DMS153 treated with DMSO at 0.1 percent for 48 hours (cell line): ENCODE measurements around the gene GPR157.

Experiments used
- DNase-seq: peaks from one replicate; lab custom pipeline; 2025; ENCODE audit not compliant: unreplicated experiment; lab: John Stamatoyannopoulos, UW

The GPR157 gene

DNA sequence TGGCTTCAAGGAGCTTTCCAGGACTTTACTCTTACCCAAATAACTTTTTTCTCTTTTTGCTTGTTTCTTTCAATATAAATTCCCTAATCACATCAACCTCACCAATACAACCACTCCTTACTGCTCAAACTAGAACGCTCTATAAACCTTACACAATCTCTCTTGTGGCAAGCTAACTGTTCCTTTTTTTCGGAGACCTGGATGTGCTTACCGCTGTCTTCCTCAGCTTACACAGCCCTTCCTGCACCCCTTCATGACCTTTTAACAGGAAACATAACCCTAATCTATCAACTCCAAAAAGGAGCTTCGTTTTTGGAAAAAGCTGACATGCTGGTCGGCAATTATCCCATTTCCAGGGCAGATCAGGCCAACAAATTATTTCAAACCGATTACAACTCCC is 35.3 kb downstream of the GPR157 start:
- DNase-seq, result no peak

DNA sequence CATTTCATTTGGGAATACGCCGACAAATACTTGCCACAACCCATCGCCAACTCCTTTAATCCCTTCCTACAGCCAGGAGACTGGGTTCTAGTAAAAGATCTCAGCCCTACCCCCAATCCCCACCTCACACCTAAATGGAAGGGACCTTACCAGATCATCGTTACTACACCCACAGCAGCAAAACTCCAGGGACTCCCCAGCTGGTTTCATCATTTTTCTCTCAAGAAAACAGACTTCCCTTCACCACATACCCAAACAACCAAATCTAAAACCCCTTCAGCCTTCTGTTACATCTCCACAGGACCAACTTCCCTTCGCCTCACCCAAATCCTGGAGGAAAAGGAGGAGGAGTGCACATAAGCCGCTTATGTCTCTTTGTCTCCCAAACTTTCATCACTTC is 35.8 kb downstream of the GPR157 start:
- no peak for DNase-seq

DNA sequence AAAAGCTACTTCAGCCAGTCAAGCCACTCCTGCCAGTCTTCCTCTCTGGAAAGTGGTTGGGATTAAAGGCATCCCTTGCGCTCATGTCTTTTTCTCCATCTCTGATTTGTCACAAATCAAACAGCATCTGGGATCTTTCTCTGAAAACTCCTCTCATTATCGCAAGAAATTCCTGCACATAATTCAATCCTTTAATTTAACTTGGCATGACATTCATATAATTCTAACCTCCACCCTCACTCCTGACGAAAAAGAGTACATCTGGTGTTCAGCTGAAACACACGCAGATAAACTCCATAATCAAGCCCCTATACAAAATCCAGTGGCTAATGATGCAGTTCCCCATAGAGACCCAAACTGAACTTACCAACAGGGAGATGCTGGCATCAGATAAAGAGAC is 40.1 kb downstream of the GPR157 start:
- DNase-seq, result no peak

DNA sequence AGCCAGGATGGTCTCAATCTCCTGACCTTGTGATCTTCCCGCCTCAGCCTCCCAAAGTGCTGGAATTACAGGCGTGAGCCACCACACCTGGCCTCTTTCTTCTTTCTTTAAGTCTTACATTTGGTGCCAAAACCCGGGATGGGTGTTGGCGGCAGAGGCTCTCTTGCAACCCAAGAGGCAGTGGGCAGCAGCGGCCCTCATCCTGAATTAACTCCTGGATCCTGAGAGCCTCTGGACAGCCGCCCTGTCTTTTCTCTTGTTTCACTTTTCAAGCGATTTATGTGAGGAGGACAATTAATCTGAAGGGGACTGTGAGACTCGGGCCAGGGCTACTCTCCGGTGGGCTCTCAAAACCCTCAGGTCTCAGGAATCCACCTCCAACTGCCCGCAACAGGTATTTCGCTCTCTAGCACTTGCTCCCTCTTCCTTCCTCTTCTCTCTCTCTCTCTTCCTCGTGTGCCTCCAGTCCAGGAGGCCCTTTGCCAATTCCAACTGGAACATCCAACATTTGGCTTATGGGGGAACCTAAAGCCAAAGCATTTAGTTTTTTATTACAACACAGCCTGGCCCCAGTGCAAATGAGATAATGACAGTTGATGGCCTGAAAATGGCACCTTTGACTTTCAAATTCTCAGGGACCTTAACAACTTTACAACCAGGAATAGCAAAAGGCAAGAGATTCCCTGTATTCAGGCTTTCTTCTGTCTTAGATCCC is 41.3 kb downstream of the GPR157 start:
- DNase-seq, result no peak

DNA sequence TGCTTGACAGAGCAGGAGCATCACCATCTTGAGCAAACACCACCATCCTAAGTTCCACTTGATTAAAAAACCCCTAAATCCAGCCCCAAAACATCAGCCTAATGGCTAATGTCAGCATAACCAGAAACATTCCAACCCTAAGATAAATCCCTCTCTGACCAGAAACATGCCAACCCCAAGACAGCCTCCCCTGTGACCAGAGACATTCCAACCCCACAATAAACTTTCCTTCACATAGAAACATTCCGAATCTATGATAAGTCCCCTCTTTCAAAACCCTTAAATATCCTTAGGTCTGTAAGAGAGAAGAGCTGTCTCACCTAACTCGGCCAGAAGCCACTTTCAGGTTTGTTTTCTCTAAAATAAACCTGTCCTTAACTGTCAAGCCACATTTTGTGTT is 42.1 kb downstream of the GPR157 start:
- DNase-seq, result no peak

DNA sequence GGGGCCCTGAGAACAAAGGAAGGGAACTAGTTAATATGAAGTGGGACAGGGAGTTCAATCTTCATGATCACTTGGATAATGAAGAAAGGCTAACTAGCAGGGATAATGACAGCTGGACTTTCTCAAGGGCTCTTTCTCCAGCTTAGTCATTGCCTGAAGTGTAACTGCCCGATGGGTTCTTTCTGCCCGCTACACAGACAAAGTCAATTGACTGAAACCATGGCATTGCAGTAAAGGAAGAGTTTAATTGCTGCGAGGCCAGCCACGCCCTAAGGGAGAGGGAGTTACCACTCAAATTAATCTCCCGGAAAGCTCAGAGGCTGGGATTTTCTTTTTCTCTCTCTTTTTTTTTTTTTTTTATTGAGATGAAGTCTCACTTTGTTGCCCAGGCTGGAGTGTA is 42.9 kb downstream of the GPR157 start:
- no peak for DNase-seq

DNA sequence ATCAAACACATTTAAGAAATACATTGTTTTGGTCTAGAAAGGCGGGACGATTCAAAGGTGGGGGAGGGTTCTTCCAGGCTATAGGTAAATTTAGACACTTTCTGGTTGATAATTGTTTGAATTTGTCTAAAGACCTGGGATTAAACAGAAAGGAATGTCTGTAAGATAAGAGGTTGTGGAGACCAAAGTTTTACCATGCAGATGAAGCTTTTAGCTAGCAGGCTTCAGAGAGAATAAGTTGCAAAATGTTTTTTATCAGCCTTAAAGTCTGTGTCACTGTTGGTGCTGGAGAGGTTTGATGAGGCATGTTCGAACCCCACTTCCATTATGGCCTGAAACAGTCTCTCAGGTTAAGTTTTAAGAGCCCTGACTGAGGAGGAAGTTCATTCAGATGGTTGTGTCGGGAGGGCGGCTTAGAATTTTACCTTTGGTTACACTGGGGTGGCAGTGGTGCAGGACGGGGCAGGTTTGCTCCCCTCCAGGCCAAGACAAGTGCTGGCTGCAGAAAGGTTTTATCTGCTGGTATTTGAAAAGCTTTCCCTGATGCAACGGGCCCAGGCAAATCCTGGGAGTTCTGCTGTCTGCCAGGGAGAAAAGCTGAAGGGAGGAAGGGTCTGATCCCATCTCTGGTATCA is 43.5 kb downstream of the GPR157 start:
- DNase-seq, result no peak

DNA sequence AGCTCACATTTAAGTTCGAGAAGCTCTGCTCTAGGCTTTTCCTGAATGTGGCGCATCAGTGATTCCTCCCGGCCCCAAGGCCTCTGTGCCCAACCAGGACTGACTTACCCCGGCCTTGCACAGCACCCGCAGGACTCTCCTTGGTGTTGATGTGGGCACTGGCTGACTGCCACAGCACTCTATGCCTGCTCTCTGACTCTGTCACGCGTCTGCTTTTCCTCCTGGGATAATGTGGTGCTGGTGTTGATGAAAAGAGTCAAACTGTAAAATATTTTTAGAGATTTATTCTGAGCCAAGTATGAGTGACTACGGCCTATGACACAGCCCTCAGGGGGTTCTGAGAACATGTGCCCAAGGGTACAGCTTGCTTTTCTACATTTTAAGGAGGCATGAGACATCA is 44.0 kb downstream of the GPR157 start:
- no peak for DNase-seq

DNA sequence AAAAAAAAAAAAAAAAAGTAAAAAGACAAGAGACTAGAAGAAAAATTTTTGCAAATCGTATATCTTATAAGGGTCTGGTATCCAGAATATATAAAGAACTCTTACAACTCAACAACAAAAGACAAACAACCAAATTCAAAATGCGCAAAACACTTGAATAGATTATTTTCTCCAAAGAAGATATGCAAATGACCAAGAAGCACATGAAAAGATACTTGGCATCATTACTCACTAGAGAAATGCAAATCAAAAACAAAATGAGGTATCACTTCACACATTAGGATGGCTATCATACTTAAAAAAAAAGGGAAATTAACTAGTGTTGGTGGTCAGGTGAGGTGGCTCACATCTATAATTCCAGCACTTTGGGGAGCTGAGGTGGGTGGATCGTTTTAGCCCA is 47.4 kb downstream of the GPR157 start:
- DNase-seq, result no peak

DNA sequence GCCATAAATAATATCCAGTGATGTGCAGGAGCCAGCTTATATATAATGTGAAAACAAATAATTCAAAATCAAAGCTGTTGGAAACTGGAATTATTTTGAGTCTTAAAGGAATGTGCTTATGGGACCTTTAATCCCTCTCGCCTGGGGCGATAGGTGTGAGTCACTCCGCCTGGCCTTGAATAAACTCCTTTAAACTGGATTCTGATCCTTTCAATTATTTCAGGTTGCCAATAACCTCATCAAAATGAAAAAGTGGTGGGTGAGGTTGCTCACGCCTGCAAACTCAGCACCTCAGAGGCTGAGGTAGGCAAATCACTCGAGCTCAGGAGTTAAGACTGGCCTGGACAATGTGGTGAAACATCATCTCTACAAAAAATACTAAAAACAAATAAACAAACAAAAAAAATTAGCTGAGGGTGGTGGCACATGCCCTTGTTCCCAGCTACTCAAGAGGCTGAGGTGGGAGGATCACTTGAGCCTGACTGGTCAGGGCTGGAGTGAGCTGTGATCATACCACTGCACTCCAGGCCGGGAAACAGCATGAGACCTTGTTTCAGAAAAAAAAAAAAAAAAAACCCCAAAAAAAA is 48.1 kb downstream of the GPR157 start:
- DNase-seq, result no peak

DNA sequence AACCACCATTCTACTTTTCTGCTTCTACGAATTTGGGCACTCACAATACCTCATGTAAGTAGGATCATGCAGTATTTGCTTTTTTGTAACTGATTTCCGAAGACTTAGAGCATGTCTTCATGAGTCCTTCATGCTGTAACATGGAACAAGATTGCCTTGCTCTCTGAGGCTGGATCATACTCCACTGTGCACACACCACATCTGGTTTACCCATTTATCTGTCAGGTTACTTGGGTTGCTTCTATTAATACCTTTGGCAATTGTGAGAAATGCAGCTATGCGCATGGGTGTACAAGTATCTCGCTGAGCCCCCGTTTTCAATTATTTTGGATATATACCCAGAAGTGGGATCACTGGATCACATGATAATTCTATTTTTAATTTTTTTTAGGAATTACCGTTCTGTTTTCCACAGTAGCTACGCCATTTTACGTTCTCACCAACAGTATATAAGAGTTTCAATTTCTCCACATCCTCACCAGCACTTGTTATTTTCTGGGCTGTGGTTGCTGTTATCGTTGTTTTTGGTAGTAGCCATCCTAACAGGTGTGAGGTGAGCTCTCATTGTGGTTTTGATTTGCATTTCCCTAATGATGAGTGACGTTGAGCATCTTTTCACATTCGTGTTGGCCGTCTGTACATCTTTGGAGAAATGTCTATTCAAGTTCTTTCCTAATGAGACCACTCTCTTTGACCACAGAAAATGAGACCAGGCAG is 48.8 kb downstream of the GPR157 start:
- no peak for DNase-seq

DNA sequence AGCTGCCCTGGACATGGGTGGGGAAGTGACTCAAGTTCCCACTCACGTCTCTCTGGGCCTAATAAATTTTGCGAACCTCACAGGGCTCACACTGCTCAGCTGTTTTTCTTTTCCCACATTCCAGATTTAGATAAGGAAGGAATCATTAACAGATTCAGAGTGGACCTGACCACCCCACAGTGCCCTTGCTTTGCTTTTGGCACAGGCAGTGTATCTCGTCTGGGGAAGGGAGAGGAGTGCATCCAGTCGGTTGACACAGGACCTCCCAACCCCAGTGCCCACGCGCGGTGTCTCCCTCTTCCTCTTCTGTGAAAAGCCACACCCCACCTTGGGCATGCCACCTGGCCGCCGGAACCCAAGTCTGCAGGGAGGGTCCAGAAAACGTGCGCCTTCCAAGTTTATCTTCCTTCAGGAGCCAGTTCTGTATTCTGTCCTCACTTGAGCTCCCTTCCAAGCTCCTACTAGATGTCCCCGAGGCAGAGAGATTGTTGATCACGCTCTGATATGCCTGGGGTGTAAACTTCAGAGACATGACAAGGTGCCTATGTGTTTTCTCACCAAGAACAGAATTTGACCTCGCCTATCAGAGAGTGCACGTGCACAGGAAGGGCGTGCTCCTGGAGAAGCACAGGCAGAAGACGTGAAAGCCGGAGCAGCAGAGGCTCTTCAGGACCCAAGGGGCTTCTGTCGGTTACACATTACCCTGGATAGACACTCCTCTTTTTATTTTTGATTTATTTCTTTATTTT is 50.0 kb downstream of the GPR157 start:
- DNase-seq, result no peak

DNA sequence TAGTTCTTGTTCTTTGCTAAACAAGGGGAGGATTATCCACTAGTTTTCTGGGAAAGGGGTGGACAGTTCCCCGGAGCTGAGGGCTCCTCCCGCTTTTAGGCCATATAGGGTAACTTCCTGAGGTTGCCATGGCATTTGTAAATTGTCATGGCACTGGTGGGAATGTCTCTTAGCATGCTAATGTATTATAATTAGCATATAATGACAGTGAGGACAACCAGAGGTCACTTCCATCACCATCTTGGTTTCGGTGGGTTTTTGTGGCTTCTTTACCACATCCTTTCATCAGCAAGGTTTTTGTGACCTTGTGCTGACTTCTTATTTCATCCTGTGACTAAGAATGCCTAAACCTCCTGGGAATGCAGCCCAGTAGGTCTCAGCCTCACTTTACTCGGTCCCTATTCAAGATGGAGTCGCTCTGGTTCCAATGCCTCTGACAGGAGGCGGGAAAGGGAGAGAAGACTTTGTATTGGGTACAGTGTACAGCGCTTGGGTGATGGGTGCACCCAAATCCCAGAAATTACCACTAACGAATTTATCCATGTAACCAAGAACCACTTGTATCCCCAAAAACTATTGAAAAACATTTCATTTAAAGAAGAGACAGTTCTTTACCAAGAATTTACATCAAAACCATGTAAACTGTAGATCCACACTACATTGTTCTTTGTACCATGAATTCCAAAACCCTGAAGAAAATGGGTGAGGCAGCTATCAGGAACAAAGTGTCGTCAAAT is 50.7 kb downstream of the GPR157 start:
- DNase-seq, result no peak

DNA sequence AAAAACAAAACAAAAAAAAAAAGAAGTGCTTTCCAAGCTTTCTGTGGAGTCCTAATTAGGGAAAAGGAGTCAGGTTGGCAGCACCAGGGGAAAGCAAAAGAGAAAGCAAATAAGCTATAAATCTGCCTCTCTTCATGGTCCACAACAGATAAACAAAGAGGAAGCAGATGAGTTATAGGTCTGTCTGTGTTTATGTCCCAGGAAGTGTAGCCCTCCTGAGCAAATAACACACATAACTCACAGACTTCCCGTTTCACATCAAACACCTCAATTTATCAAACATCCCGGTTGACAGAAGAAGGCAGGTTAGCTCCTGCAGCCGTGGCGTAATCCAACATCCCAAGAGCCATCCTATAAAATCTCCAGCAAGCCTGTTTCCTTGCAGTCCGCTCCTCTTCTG is 53.9 kb downstream of the GPR157 start:
- DNase-seq, result peak; percentile 98

DNA sequence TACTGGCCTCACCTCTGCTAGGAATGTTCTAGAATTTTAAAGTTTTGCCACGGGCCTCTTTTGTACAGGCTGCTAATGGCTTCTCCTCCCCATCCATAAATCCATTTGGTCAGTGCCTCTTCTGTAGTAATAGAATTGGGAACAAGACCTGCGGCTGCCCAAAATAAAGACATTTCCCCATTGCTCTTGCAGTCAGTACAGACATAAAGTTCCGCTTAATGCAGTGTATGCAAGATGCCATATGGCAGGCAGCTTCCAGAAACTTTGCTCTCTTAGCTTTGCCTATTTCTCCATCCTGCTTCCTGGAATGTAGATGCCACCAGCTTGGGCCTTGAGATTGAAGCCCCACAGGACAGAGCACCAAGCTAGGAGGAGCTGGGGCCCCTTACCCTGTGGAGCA is 55.8 kb downstream of the GPR157 start:
- no peak for DNase-seq

DNA sequence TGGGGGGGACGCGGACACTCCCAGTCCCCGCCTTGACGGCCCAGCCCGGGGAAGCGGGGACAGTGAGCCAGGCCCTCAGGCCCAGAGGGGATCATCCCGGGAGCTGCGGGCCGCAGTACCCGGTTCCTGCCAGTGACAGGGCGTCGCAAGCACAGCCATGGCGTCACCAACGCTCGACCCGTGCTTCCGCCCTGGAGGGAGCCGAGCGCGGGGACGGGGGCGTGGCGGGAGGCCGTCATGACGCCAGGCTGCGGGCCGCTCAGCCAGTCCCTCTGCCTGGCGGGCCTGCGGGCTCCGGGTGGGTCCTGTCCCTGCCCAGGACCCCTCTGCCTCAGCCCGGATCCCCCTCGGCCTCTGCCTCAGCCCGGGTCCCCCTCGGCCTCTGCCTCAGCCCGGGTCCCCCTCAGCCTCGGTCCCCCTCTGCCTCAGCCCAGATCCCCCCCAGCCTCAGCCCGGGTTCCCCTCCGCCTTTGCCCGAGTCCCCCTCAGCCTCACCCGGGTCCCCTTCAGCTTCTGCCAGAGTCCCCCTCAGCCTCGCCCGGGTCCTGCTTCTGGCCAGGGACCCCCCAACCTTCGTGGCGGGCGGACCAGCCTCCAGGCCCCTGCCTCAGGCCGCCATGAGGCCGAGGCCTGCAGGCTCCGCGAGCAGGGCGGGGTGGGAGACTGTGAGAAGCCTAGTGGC is 57.2 kb downstream of the GPR157 start:
- no peak for DNase-seq

DNA sequence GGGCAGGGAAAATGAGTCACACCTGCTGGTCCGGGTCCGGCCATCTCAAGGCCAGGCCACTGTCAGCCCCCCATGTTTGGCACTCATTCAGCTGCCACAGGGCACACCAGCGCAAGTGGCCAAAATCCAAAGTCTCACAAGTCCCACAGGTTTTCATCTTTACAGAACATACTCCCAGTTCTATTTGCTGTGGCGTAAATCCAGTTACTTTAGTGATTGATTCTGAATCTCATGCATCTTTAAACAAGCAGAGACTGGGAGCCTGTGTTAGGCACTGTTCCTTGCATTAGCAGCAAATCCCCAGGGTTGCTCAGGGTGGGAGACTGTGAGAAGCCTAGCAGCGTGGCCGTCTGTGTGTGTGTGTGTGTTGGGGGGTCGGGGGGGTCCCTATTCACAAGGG is 58.4 kb downstream of the GPR157 start:
- DNase-seq, result no peak

DNA sequence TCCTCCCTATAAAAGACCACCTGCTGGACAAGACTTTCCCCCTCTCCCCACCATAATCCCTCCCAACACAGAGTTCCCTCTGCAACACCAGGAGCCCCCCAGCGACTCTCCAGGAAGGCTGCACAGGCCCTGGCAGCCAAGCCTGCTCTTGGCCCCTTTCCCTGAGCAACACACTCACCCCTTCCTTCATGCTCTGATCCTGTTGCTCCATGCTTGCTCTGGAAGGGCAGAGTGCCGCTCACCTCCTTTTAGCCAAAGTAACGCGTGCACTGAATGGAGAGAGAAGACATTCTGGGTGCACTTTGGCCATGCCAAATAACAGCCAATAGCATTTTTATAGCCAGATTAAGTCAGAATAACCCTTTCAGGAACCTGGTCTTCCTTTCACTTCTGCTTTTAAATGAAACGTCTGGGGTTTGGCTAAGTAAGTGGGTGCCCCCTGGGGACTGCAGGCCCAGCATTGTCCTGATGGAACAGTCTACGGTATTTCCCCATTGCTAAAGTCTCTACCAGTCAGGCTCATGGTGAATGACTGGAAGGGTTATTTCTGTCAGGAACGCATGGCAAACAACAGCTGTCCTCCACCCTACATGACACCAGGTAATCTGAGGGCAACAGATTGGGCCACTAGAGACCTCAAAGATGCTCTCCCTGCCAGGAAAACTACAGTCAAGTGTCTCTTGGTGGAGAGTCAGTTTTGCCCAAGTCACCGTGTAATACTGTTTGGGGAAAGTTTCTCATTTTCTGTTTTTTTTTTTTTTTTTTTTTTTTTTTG is 59.4 kb downstream of the GPR157 start, which contains the start of gene SLC2A5:
Gene SLC2A5 (minus strand): TSS at position 310 of the 775 bp plus-strand sequence. CDS start 99 bp downstream, at position 211.
- no peak for DNase-seq

DNA sequence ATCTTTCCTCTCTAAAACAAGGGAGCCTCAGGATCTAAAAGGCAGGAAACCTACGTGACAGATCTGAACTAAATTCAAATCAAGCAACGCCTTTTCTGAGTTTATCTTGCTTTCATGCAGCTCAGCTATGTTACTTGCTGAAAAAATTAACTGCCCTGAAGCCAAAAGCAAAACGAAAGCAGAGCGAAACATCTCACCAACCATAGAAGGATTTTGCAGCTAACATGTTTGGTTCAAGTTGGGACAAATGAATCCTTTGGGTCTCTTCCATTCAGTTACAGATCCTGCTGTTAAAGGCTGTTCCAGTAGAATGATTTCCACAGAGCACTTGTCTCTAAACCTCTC is 59.9 kb downstream of the GPR157 start:
- no peak for DNase-seq
